ENCODE measurements around the gene DDX1. TPM values are rescaled to one million over a fixed set of nuclear protein-coding genes. Genes with fewer than 3 reads are reported as not detected.

Gene DDX1
- total and polyA plus RNA-seq, 2 of the 4 experiments (the other 2 are of a cell fraction) = 73.6 to 74.9 TPM

DNA sequence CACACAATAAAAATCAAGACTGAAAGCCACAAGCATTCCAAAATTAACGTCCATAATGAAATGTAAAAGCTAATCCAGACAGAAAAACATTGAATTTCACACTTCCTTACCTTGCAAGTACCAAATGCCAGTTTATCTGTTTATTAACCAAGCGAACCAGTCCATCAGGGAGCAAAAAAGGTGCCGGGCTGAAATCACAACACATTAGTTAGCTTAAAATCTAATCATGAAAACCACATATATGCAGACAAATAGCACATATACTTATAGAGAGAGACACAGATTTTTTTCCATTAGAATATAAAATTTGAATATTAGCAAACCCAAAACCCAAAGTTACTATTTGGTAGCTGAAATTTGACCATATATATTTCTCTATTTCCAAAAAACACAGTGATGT is 37.7 kb upstream of the DDX1 start:
- no TSS peak for BruUV-seq (replicated peaks)
- ATAC-seq (ENCODE audit: low read depth) = no peak
- H3K27me3 ChIP-seq (ENCODE audit: control insufficient read depth, insufficient read depth, low read length) = no peaks in the 10 kb centered on the region

More for the DNA sequence above, 37.7 kb upstream of the DDX1 start:
- Histone ChIP-seq H3K14ac (replicated peaks; ENCODE audit: low read depth, low read length) (no peak overlapping the region), H4K8ac (ENCODE audit: low read depth in 2 of 2, low read length in 2 of 2) (no peak overlapping the region), H2BK15ac (ENCODE audit: low read depth, low read length) (no peak overlapping the region), H3K27ac (ENCODE audit: insufficient read depth, low read length) (no peak overlapping the region; the same call in 1 of the 2 replicates), H2AFZ (replicated peaks; ENCODE audit: low read length, poor library complexity) (no peak overlapping the region), H3K23ac (ENCODE audit: low read depth, low read length) (no peak overlapping the region), H3K36me3 (ENCODE audit: control insufficient read depth, insufficient read depth, low read length) (peaks cover 15% of the 10 kb centered on the region), H4K20me1 (ENCODE audit: insufficient read depth, low read length) (peaks cover 5% of the 10 kb centered on the region; the same call in 1 of the 2 replicates), H2BK5ac (ENCODE audit: low read depth, low read length, poor library complexity, severe bottlenecking) (no peak overlapping the region), H4K91ac (ENCODE audit: insufficient read depth, low read depth, low read length) (no peak overlapping the region), H4K5ac (ENCODE audit: low read depth, low read length) (no peak overlapping the region), H2BK120ac (ENCODE audit: low read depth, low read length) (no peak overlapping the region), H3K4me3 (ENCODE audit: insufficient read depth, low read depth, low read length) (no peak overlapping the region), H3K9me3 (ENCODE audit: control insufficient read depth, insufficient read depth, low read length) (no peaks in the 10 kb centered on the region), H3K79me1 (ENCODE audit: low read depth in 1 of 2, low read length in 2 of 2) (peaks cover 17 to 21% of the 10 kb centered on the region in 2 experiments; a peak in 3 of 4 replicates), H2AK5ac (ENCODE audit: low read depth, low read length) (no peak overlapping the region), H3K9me1 (ENCODE audit: insufficient read depth, low read length) (peaks cover 3% of the 10 kb centered on the region), H3K4me2 (ENCODE audit: low read depth, low read length) (no peak overlapping the region), H3K4ac (ENCODE audit: low read depth, low read length) (no peak overlapping the region), H2BK20ac (ENCODE audit: low read depth, low read length) (no peak overlapping the region), H3K18ac (ENCODE audit: low read depth, low read length) (no peak overlapping the region), H2AK9ac (replicated peaks; ENCODE audit: low read depth, low read length, poor library complexity) (no peak overlapping the region), H3K4me1 (ENCODE audit: control insufficient read depth, insufficient read depth, low read length) (no peaks in the 10 kb centered on the region), H3K9ac (ENCODE audit: low read depth, low read length) (no peak overlapping the region), H3K56ac (ENCODE audit: extremely low read depth, insufficient read depth, low read length) (no peak overlapping the region)
- DNase-seq = no peak
- dilution Hi-C loops (cut with HindIII; ENCODE audit: low sequenced_read_pairs, unreplicated experiment) = no loop called here
- in situ Hi-C loops (cut with MboI; ENCODE audit: low sequenced_read_pairs) = no loop called here
- CTCF ChIA-PET = no interaction called here
- TF ChIP-seq SMC3 (IDR thresholded peaks at IDR 0.05; ENCODE audit: low read depth, low read length) = no peak
- TF ChIP-seq BHLHE40 (IDR thresholded peaks at IDR 0.05; ENCODE audit: low read depth, low read length) = no peak
- intact Hi-C loops (cut with micrococcal nuclease) = no loop called here
- WGBS, 2 experiments (ENCODE audit: extremely low coverage in 2 of 2, insufficient read length in 1 of 2) = no CpG with 5 or more reads among the region's 3 CpGs
- POLR2A ChIA-PET (ENCODE audit: unreplicated experiment) = no interaction called here

Data from IMR-90 (cell line).